ENCODE measurements around the gene ATP6V1C2.
"Not testable (repeated sequence)": the region's sequence is repeated elsewhere in the genome, so short reads cannot be mapped to it uniquely, and the experiment has no call there.

The ATP6V1C2 gene

DNA sequence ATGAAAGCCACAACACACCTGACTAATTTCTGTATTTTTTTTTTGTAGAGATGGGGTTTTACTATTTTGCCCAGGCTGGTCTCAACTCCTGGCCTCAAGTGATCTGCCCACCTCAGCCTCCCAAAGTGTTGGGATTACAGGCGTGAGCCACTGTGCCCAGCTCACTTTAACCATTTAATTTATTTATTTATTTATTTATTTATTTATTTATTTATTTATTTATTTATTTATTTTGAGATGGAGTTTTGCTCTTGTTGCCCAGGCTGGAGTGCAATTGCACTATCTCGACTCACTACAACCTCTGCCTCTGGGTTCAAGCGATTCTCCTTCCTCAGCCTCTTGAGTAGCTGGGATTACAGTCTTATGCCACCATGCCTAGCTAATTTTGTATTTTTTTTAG is 96.9 kb downstream of the ATP6V1C2 start:
- not testable (repeated sequence) for DNase-seq

- DNase-seq, result no peak
Measured at GRCh38 chr2:10818984-10819383, 97.6 kb downstream of the ATP6V1C2 start.

- no peak for DNase-seq
Measured at GRCh38 chr2:10819714-10820314, 98.4 kb downstream of the ATP6V1C2 start.

- no peak for DNase-seq
Measured at GRCh38 chr2:10820562-10820961, 99.1 kb downstream of the ATP6V1C2 start.

- no peak for DNase-seq
Measured at GRCh38 chr2:10820978-10821695, 99.7 kb downstream of the ATP6V1C2 start.

GRCh38 chr2:10824191-10824590 is 102.8 kb downstream of the ATP6V1C2 start:
- no peak for DNase-seq

- DNase-seq, result no peak
Measured at GRCh38 chr2:10826026-10826425, 104.6 kb downstream of the ATP6V1C2 start.

GRCh38 chr2:10826625-10827024 is 105.2 kb downstream of the ATP6V1C2 start:
- no peak for DNase-seq

- no peak for DNase-seq
Measured at GRCh38 chr2:10828346-10828745, 106.9 kb downstream of the ATP6V1C2 start.

GRCh38 chr2:10829299-10829698 is 107.9 kb downstream of the ATP6V1C2 start:
- no peak for DNase-seq

DNA sequence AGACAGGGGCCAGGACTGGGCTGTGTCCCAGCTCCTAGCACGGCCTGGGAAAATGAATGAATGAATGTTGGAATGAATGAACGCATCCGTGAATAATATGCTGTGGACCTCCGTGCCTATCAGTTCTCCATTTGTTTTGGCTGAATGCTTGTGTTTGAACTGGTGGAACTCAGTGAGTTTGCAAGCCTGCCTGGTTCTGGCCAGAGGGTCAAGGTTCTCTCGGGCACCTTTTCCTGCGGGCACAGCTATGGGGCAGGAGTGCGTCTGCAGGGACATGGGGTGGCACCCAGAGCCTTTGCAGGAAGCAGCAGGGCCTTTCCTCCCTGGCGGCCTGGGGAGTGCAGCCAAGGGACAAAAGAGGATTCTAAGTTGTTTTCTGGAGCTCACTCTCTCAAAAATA is 108.8 kb downstream of the ATP6V1C2 start:
- no peak for DNase-seq

DNA sequence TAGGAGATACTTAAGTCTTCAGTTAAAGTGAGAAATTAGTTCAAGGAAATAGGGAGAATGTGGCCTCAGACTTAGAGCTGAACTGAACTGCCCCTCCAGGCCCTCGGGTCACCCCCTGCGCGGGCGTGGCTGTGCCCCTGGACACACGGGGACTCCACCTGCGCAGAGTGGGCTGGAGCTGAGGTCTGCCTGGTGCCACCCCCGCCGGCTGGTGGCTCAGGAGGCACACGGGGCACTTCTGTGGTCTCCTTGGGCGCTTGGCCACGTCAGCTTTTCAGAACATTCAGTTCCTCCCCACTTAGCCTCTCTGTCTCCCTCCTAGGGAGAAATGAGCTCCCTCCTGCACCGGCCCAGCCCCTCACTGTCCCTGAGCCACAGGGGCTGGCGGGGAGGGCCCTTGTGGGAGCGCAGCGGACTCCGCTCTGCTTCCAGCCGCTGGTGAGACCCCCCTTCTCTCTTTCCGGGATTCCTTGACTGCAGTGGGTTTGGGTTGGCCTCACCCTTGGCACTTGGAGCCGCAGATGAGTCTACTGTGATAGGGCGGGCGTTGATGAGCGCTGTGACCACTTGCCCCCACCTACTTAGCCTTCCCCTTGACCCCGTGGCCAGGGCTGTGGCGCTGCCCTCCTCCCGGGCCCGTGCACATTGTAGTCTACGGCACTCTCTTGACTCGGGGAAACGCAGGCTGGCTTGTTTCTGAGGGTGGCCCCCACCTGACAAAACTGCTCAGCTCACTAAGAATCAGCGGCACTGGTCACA is 109.4 kb downstream of the ATP6V1C2 start:
- DNase-seq, result no peak

GRCh38 chr2:10831400-10831985 is 110.1 kb downstream of the ATP6V1C2 start:
- no peak for DNase-seq

- peak; percentile 76 for DNase-seq
Measured at GRCh38 chr2:10832203-10832936, 110.9 kb downstream of the ATP6V1C2 start.

DNA sequence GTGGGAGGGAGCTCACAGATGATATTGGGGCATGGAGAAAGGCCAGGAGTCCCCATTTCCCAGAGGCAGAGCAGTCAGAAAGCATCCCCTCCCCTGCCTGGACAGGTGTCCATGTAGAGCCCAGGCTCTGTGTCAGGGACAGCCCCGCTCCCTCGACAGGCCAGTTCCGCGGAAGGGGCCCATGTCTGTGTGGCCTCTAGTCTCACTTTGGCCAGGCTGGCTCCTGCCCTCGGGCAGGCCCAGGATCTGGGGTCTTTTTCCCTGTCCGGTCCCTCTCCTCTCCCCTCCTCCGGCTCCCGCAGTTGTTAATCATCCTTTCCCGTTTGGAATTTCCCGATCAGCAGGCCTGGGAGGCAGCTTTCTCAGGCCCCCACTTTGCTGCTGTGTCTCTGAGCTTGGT is 111.6 kb downstream of the ATP6V1C2 start:
- DNase-seq, result no peak

DNA sequence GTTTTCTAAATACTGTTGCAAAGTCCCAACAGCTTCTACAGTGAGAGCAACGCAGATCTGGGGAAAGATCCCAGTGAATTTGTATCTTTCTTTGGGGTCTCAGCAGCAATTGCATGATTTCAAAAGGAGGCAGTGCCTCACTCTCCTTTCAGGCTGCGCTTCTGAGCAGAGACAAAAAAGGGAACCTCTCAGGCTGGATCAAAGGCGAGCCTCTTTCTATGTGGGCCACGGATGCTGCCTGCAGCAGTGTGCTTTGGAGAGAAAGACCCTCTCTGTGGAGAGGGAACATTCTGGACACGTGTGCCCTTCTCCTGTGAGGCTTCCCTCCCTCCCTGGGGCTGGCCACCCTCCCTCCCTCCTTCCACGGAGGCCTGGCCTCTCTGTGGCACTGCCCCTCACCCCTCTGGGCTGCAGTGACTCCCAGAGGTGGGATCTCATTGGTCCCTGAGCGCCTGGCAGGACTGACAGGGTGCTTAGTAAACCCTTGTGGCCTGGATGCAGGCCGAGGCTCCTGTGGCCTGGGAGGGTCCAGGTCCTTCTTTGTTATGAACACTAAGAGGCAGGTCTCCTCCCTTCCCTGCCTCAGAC is 112.7 kb downstream of the ATP6V1C2 start:
- DNase-seq, result no peak

Measured in activated CD4-positive, alpha-beta T cell treated with anti-CD3 and anti-CD28 coated beads for 1 hour (primary cell).